GM12875 (cell line): ENCODE measurements around the gene EXOC6.
"Not testable (repeated sequence)": the region's sequence is repeated elsewhere in the genome, so short reads cannot be mapped to it uniquely, and the experiment has no call there.

ENCODE experiments used
- H3K4me3 ChIP-seq: one replicate; pipeline ENCODE4 v1.5.1; 2011; ENCODE audit warnings: low read depth, low read length, control low read depth
- TF ChIP-seq, protein P1 (sequence below): IDR thresholded peaks from 2 replicates; pipeline ENCODE4 v1.5.1; 2011; ENCODE audit warnings: low read depth, mild to moderate bottlenecking, control low read depth, inconsistent platforms, low read length, moderate library complexity, borderline replicate concordance; ENCODE audit not compliant: insufficient read depth

The EXOC6 gene

DNA sequence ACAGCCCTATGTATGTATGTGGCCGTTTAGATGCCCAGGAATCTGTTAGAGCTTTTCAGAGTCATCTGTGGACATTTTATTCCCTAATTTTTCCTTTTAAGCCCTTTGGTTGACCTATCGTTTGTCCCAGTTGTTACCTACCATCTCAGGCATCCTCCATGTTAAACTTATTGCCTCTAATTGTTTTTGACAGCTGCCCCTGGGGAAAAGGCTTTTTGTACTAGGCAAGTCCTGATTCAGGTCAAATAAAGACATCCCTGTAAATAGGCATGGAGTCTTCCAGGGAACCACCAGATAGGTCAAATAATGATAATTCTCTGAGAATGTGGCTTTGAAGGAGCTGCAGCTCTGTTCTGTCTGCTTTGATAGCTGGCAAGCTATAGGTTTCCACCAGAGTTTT is 124.6 kb downstream of the EXOC6 start:
- TF ChIP-seq, protein P1, sequence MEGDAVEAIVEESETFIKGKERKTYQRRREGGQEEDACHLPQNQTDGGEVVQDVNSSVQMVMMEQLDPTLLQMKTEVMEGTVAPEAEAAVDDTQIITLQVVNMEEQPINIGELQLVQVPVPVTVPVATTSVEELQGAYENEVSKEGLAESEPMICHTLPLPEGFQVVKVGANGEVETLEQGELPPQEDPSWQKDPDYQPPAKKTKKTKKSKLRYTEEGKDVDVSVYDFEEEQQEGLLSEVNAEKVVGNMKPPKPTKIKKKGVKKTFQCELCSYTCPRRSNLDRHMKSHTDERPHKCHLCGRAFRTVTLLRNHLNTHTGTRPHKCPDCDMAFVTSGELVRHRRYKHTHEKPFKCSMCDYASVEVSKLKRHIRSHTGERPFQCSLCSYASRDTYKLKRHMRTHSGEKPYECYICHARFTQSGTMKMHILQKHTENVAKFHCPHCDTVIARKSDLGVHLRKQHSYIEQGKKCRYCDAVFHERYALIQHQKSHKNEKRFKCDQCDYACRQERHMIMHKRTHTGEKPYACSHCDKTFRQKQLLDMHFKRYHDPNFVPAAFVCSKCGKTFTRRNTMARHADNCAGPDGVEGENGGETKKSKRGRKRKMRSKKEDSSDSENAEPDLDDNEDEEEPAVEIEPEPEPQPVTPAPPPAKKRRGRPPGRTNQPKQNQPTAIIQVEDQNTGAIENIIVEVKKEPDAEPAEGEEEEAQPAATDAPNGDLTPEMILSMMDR: no peak
- no peak overlapping the region for H3K4me3 ChIP-seq

DNA sequence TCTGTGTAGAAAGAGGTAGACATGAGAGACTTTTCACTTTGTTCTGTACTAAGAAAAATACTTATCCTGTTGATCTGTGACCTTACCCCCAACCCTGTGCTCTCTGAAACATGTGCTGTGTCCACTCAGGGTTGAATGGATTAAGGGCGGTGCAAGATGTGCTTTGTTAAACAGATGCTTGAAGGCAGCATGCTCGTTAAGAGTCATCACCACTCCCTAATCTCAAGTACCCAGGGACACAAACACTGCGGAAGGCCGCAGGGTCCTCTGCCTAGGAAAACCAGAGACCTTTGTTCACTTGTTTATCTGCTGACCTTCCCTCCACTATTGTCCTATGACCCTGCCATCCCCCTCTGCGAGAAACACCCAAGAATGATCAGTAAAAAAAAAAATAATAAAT is 128.0 kb downstream of the EXOC6 start:
- H3K4me3 ChIP-seq: not testable (repeated sequence)

DNA sequence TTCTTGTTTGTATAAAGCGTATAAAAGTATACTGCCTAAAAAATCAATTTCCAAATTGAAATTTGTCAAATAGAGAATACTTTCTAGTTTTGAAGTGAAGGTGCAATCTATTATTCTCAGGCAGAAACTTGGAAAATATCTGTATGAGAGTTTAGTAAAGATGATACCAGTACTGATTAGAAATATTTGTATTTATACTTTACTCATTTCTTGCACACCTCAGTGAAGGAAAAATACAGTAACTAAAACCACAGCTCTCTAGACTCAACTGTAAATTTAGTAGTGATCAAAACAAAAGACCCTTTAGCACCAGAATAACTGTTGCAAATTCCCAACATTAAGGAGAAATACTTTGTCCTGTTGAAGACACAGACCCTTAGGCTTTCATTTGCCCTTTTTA is 140.9 kb downstream of the EXOC6 start:
- TF ChIP-seq, protein P1: no peak

DNA sequence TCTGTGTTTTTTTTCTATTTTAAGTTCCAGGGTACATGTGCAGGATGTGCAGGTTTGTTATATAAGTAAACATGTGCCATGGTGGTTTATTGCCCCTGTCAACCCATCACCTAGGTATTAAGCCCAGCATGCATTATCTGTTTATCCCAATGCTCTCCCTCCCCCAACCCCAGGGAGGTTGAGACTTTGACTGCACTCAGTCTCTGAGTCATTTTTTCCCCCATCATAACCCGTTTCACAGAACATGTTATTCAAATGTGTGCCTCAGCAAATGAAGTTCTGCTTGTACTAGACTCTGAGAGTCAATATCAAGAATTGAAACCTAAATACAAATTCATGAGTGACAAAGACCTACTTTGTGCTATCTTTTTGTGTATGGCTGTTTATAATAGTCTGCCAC is 142.3 kb downstream of the EXOC6 start:
- TF ChIP-seq, protein P1: no peak

More for the DNA sequence above, 140.9 kb downstream of the EXOC6 start:
- H3K4me3 ChIP-seq: no peak overlapping the region

DNA sequence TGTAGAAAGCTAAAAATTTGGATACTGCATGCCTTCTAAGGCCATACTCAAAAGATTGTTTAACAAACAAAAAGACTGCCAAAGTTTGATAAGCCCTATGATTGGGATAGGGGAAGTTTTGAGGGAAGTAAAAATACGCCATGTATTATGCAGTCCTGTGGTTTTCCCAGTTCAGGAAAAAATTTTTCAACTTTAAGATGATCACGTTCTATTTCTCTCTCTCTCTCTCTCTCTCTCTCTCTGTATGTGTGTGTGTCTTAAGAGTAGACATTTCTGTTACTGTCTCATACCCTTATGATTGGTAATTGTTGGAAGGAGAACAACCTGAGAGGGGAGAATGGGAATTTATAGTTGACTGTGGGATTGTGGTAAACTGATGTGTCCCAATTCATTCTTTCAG is 143.2 kb downstream of the EXOC6 start:
- TF ChIP-seq, protein P1: no peak
- H3K4me3 ChIP-seq: no peak overlapping the region

More for the DNA sequence above, 142.3 kb downstream of the EXOC6 start:
- no peak overlapping the region for H3K4me3 ChIP-seq

DNA sequence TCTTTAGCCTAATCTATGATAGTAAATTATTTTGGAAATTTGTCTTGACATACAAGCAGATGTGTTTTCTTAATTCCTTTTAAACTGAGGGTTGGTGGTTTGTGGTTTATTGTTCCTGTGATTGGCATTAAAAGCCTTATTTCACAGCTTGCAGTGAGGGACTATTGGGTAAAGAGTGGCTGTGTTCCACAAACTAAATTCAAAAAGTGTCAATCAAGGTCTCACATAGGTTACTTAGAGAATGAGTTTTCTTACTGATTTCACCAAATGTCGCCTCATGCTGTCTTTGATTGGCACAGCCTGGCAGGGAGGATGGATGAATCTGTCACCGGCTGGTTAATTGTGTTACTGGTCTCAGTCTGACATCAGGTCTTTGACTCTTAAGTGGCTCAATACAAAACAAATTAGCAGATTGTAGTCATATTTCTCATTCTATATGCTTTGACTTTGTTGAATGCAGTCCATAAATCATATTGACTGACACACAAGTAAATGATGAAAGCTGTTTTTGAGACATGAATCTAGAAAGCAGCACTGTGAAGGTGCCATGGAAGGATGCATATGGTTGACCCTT is 145.5 kb downstream of the EXOC6 start:
- no peak overlapping the region for H3K4me3 ChIP-seq
- TF ChIP-seq, protein P1: no peak

DNA sequence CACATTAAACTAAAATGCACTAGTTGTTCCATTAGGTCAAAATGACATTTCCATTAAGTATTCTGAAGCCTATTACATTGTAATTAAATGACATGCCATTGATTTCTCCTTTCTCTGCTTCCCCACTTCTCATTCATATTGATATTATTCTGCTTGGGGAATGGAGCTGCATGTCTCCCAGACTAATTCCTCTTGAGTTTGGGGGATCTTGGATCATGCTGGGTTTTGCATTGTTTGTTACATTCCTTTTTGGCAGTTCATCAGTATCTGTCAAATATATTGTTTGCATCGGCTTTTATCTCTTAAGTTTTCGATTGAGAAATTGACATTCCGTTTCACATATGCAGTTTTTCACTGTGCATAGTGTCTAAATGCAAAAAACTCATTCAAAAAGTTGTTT is 147.2 kb downstream of the EXOC6 start:
- H3K4me3 ChIP-seq: no peak overlapping the region
- TF ChIP-seq, protein P1: no peak

DNA sequence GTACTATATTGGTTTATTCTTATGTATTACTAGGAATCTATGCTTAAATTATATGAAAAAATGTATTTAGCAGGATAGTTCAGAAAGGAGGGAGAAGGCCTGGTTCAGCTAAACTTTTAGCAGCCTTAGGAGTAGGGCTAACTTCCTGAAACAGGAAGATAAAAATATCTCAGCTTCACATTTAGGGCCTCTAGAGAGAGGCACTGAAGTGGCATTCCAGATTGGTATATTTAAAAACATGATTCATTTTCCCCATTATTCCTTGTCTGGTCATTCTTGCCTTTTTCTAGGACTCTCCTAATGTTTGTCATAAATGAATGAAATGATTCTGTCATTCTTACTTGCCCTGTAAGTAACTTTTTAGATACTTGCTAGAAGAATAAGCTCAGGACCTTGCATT is 149.3 kb downstream of the EXOC6 start:
- TF ChIP-seq, protein P1: no peak

More for the DNA sequence above, 149.3 kb downstream of the EXOC6 start:
- no peak overlapping the region for H3K4me3 ChIP-seq
